IPS-15b (cell line): ENCODE measurements around the gene PIK3R3.
A peak's percentile ranks its signal among the peaks of the same experiment; 100 is the strongest.

Experiments used
- H3K27me3 ChIP-seq: one replicate; pipeline ENCODE4 v1.6.1; 2013; ENCODE audit warnings: low read length; ENCODE audit not compliant: control insufficient read depth, insufficient read depth
- H3K36me3 ChIP-seq: one replicate; pipeline ENCODE4 v1.6.1; 2013; ENCODE audit warnings: low read length; ENCODE audit not compliant: control insufficient read depth, insufficient read depth
- H3K4me1 ChIP-seq: one replicate; pipeline ENCODE4 v1.6.1; 2013; ENCODE audit warnings: mild to moderate bottlenecking, low read length; ENCODE audit not compliant: control insufficient read depth, insufficient read depth
- H3K4me3 ChIP-seq: one replicate; pipeline ENCODE4 v1.5.1; 2013; ENCODE audit warnings: low read depth, low read length
- H3K9ac ChIP-seq: one replicate; pipeline ENCODE4 v1.6.1; 2013; ENCODE audit warnings: low read depth, mild to moderate bottlenecking, low read length
- H3K9me3 ChIP-seq: one replicate; pipeline ENCODE4 v1.6.1; 2013; ENCODE audit warnings: mild to moderate bottlenecking, low read length; ENCODE audit not compliant: control insufficient read depth, insufficient read depth

PIK3R3 gene

GRCh38 chr1:46132529-46133180, at the start of gene PIK3R3:
PIK3R3 (minus strand) TSS chr1:46132629; CDS start chr1:46131952, 677 bp downstream.
- Histone ChIP-seq H3K9ac (peak within 1 kb of the TSS; percentile 95), H3K27me3 (peaks cover 20% of the 10 kb centered on the region), H3K36me3 (no peaks in the 10 kb centered on the region), H3K9me3 (no peaks in the 10 kb centered on the region), H3K4me3 (peak within 1 kb of the TSS; percentile 64), H3K4me1 (peaks cover 10% of the 10 kb centered on the region)

GRCh38 chr1:46181343-46182260, 49.2 kb upstream of the PIK3R3 start:
- no peaks in the 10 kb centered on the region for H3K9me3 ChIP-seq
- no peak overlapping the region for H3K9ac ChIP-seq
- H3K27me3 ChIP-seq: peaks cover 2% of the 10 kb centered on the region
- H3K4me1 ChIP-seq: peaks cover 5% of the 10 kb centered on the region
- no peaks in the 10 kb centered on the region for H3K36me3 ChIP-seq
- H3K4me3 ChIP-seq: no peak overlapping the region

- Histone ChIP-seq H3K36me3 (no peaks in the 10 kb centered on the region), H3K9me3 (no peaks in the 10 kb centered on the region), H3K27me3 (peaks cover 2% of the 10 kb centered on the region), H3K4me3 (no peak overlapping the region), H3K9ac (no peak overlapping the region), H3K4me1 (peaks cover 5% of the 10 kb centered on the region)
Observed at GRCh38 chr1:46180082-46180616, 47.7 kb upstream of the PIK3R3 start.

GRCh38 chr1:46179138-46180081, 47.0 kb upstream of the PIK3R3 start:
- H3K36me3 ChIP-seq: no peaks in the 10 kb centered on the region
- H3K9ac ChIP-seq: no peak overlapping the region
- H3K27me3 ChIP-seq: peaks cover under 1% of the 10 kb centered on the region
- H3K4me3 ChIP-seq: no peak overlapping the region
- H3K4me1 ChIP-seq: peaks cover 8% of the 10 kb centered on the region
- H3K9me3 ChIP-seq: no peaks in the 10 kb centered on the region

GRCh38 chr1:46176211-46176865, 43.9 kb upstream of the PIK3R3 start, which contains the start of gene P3R3URF:
P3R3URF (minus strand) TSS chr1:46176488; CDS start chr1:46176471, 17 bp downstream.
- Histone ChIP-seq H3K27me3 (no peaks in the 10 kb centered on the region), H3K9ac (no peak within 1 kb of the TSS), H3K36me3 (no peaks in the 10 kb centered on the region), H3K4me3 (no peak within 1 kb of the TSS), H3K4me1 (peaks cover 12% of the 10 kb centered on the region), H3K9me3 (no peaks in the 10 kb centered on the region)

- H3K27me3 ChIP-seq: no peaks in the 10 kb centered on the region
- H3K9ac ChIP-seq: no peak overlapping the region
- no peaks in the 10 kb centered on the region for H3K36me3 ChIP-seq
- H3K4me3 ChIP-seq: no peak overlapping the region
- no peaks in the 10 kb centered on the region for H3K9me3 ChIP-seq
- H3K4me1 ChIP-seq: peaks cover 12% of the 10 kb centered on the region
Observed at GRCh38 chr1:46175243-46175642, 42.8 kb upstream of the PIK3R3 start.

- no peak within 1 kb of the TSS for H3K4me3 ChIP-seq
- no peaks in the 10 kb centered on the region for H3K9me3 ChIP-seq
- H3K36me3 ChIP-seq: no peaks in the 10 kb centered on the region
- peaks cover 8% of the 10 kb centered on the region for H3K4me1 ChIP-seq
- no peak within 1 kb of the TSS for H3K9ac ChIP-seq
- H3K27me3 ChIP-seq: peaks cover 4% of the 10 kb centered on the region
Observed at GRCh38 chr1:46174448-46175231, 42.2 kb upstream of the PIK3R3 start, which contains the start of gene TSPAN1. TSPAN1 (plus strand) TSS chr1:46175087; CDS start chr1:46181108, 6,021 bp downstream.

GRCh38 chr1:46173361-46173856, 41.0 kb upstream of the PIK3R3 start:
- Histone ChIP-seq H3K9ac (no peak overlapping the region), H3K36me3 (no peaks in the 10 kb centered on the region), H3K4me3 (no peak overlapping the region), H3K9me3 (no peaks in the 10 kb centered on the region), H3K4me1 (peaks cover 7% of the 10 kb centered on the region), H3K27me3 (peaks cover 6% of the 10 kb centered on the region)

GRCh38 chr1:46172321-46172720, 39.9 kb upstream of the PIK3R3 start:
- no peaks in the 10 kb centered on the region for H3K9me3 ChIP-seq
- H3K4me3 ChIP-seq: no peak overlapping the region
- no peaks in the 10 kb centered on the region for H3K36me3 ChIP-seq
- peaks cover 11% of the 10 kb centered on the region for H3K27me3 ChIP-seq
- peaks cover 10% of the 10 kb centered on the region for H3K4me1 ChIP-seq
- H3K9ac ChIP-seq: no peak overlapping the region

- H3K4me3 ChIP-seq: no peak overlapping the region
- H3K9me3 ChIP-seq: no peaks in the 10 kb centered on the region
- no peaks in the 10 kb centered on the region for H3K36me3 ChIP-seq
- H3K4me1 ChIP-seq: peaks cover 12% of the 10 kb centered on the region
- peaks cover 14% of the 10 kb centered on the region for H3K27me3 ChIP-seq
- H3K9ac ChIP-seq: no peak overlapping the region
Observed at GRCh38 chr1:46171871-46172270, 39.4 kb upstream of the PIK3R3 start.
